SK-N-SH (cell line): ENCODE data around the gene TOR4A. TPM values are rescaled to one million over a fixed set of nuclear protein-coding genes. Genes with fewer than 3 reads are reported as not detected.

Experiments used
- CTCF ChIA-PET: fragments of 300-600, 350-600 bp; formaldehyde crosslinking; extraction: SDS; loops from one replicate; lab custom pipeline; 2021; lab: Yijun Ruan, JAX
- POLR2A ChIA-PET: fragments of 350-600 bp; sonication (Branson Sonifier 250); formaldehyde crosslinking; extraction: SDS; loops from one replicate; lab custom pipeline; 2020; ENCODE audit warnings: antibody characterized with exemption, inconsistent platforms; lab: Yijun Ruan, JAX
- DNase-seq: peaks from one replicate; pipeline ENCODE4 v3.0.0; 2012
- H2AFZ ChIP-seq: fragments of 200-600 bp; sonication (generic); 2 replicates; pipeline ENCODE4 v1.8.1; 2016; ENCODE audit warnings: antibody characterized with exemption, mild to moderate bottlenecking, low read depth
- H3F3A ChIP-seq: fragments of 200-600 bp; sonication (generic); replicated peaks from 2 replicates; pipeline ENCODE3; 2016; ENCODE audit warnings: antibody characterized with exemption, mild to moderate bottlenecking; ENCODE audit not compliant: insufficient read depth
- H3K27ac ChIP-seq, 2 experiments: fragments of 200-500 bp in 1 of 2; fragments of 200-600 bp in 1 of 2; sonication (Bioruptor generic) in 1 of 2; sonication (generic), shearing (Covaris generic) in 1 of 2; 2 replicates each; pipeline versions ENCODE4 v1.5.1 to v1.6.1; 2014 to 2016; ENCODE audit warnings: low read depth in 2 of 2, inconsistent platforms in 1 of 2, low read length in 1 of 2, mild to moderate bottlenecking in 1 of 2, mixed read lengths in 1 of 2
- H3K27me3 ChIP-seq: fragments of 200-600 bp; sonication (generic), shearing (Covaris generic); 2 replicates; pipeline ENCODE4 v1.6.1; 2016; ENCODE audit warnings: mixed run types; ENCODE audit not compliant: insufficient read depth
- H3K36me3 ChIP-seq, 2 experiments: fragments of 200-500 bp in 1 of 2; fragments of 200-600 bp in 1 of 2; sonication (Bioruptor generic) in 1 of 2; sonication (generic) in 1 of 2; replicated peaks in 1 of 2; 2 replicates each; pipeline versions ENCODE3 to v1.5.1; 2014 to 2016; ENCODE audit warnings: low read length in 1 of 2, mild to moderate bottlenecking in 1 of 2; ENCODE audit not compliant: insufficient read depth in 2 of 2, control insufficient read depth in 1 of 2
- H3K4me1 ChIP-seq, 2 experiments: fragments of 200-500 bp in 1 of 2; fragments of 200-600 bp in 1 of 2; sonication (Bioruptor generic) in 1 of 2; sonication (generic), shearing (Covaris generic) in 1 of 2; 2 replicates each; pipeline versions ENCODE4 v1.5.1 to v1.6.1; 2014 to 2016; ENCODE audit warnings: low read depth in 1 of 2, low read length in 1 of 2, mixed run types in 1 of 2; ENCODE audit not compliant: insufficient read depth in 2 of 2, control insufficient read depth in 1 of 2
- H3K4me2 ChIP-seq: fragments of 200-600 bp; sonication (generic), shearing (Covaris generic); 2 replicates; pipeline ENCODE4 v1.6.1; 2017; ENCODE audit warnings: mixed run types
- H3K4me3 ChIP-seq, 2 experiments: fragments of 200-500 bp in 1 of 2; fragments of 200-600 bp in 1 of 2; sonication (Bioruptor generic) in 1 of 2; sonication (generic), shearing (Covaris generic) in 1 of 2; 2 replicates each; pipeline versions ENCODE4 v1.5.1 to v1.8.1; 2014 to 2016; ENCODE audit warnings: low read depth in 2 of 2, inconsistent platforms in 1 of 2, low read length in 1 of 2, mild to moderate bottlenecking in 1 of 2, mixed read lengths in 1 of 2, moderate library complexity in 1 of 2
- H3K79me2 ChIP-seq: fragments of 200-600 bp; sonication (generic); 2 replicates; pipeline ENCODE4 v1.8.1; 2017; ENCODE audit warnings: mild to moderate bottlenecking; ENCODE audit not compliant: insufficient read depth
- H3K9ac ChIP-seq: fragments of 200-600 bp; sonication (generic); 2 replicates; pipeline ENCODE4 v1.6.1; 2017; ENCODE audit warnings: mixed run types
- H3K9me2 ChIP-seq: fragments of 200-600 bp; sonication (generic); 2 replicates; pipeline ENCODE4 v1.6.1; 2017; ENCODE audit warnings: mixed run types
- H3K9me3 ChIP-seq: fragments of 200-600 bp; sonication (generic); 2 replicates; pipeline ENCODE4 v1.6.1; 2017; ENCODE audit warnings: mixed run types, mild to moderate bottlenecking, moderate library complexity
- H4K20me1 ChIP-seq: fragments of 200-600 bp; sonication (generic); 2 replicates; pipeline ENCODE4 v1.6.1; 2017; ENCODE audit warnings: mild to moderate bottlenecking, mixed run types; ENCODE audit not compliant: insufficient read depth
- ELF1 ChIP-seq: IDR thresholded peaks from 2 replicates; pipeline ENCODE4 v1.4.0; 2012
- EP300 ChIP-seq, 2 experiments: IDR thresholded peaks; 2 replicates each; pipeline versions ENCODE4 v1.4.0 to v1.6.1; 2012; ENCODE audit warnings: borderline replicate concordance in 1 of 2, low read depth in 1 of 2, low read length in 1 of 2
- EZH2phosphoT487 ChIP-seq: fragments of 200-600 bp; sonication (generic); IDR thresholded peaks from 2 replicates; pipeline ENCODE4 v1.6.1; 2017; ENCODE audit warnings: low read depth, mixed run types, mild to moderate bottlenecking, antibody characterized with exemption, moderate library complexity, borderline replicate concordance
- FOXM1 ChIP-seq: IDR thresholded peaks from 2 replicates; pipeline ENCODE4 v1.4.0; 2012; ENCODE audit warnings: low read depth, mild to moderate bottlenecking
- JUND ChIP-seq: IDR thresholded peaks from 2 replicates; pipeline ENCODE4 v1.4.0; 2012
- PBX3 ChIP-seq: IDR thresholded peaks from 2 replicates; pipeline ENCODE4; 2012
- POLR2AphosphoS5 ChIP-seq: IDR thresholded peaks from 2 replicates; pipeline ENCODE4 v1.6.1; 2012; ENCODE audit warnings: low read depth, low read length
- RCOR1 ChIP-seq: fragments of 150-350 bp; IDR thresholded peaks from 2 replicates; pipeline ENCODE4 v1.6.1; 2017; ENCODE audit warnings: antibody characterized with exemption, low read length
- REST ChIP-seq: IDR thresholded peaks from 2 replicates; pipeline ENCODE4 v1.6.1; 2012; ENCODE audit warnings: mild to moderate bottlenecking, low read depth, low read length, moderate library complexity
- SIN3A ChIP-seq: IDR thresholded peaks from 2 replicates; pipeline ENCODE4 v1.6.1; 2012; ENCODE audit warnings: low read depth, mild to moderate bottlenecking, low read length, moderate library complexity, borderline replicate concordance
- TCF12 ChIP-seq: IDR thresholded peaks from 2 replicates; pipeline ENCODE4 v1.4.0; 2012
- YY1 ChIP-seq: IDR thresholded peaks from 2 replicates; pipeline ENCODE4 v1.4.0; 2012; ENCODE audit warnings: low read depth, mild to moderate bottlenecking
- WGBS: methylation state at CpG from one replicate; pipeline ENCODE4 v1.1.6; 2017; ENCODE audit warnings: low lambda C conversion rate; 5-methylcytosine and 5-hydroxymethylcytosine counted together
- polyA plus RNA-seq, 3 experiments: library from polyadenylated mRNA; depleted of rRNA; stranded (reverse); fragments of >200 nt; gene quantifications; 2 replicates each; pipeline ENCODE4 v1.2.3, GENCODE V29; 2012
- TF ChIP-seq, protein P1 (sequence below): fragments of 150-350 bp; IDR thresholded peaks from 2 replicates; pipeline ENCODE4 v1.6.1; 2016; ENCODE audit warnings: mild to moderate bottlenecking, low read depth, low read length

The TOR4A gene
- polyA plus RNA-seq, 1 of the 3 experiments (the other 2 are of a cell fraction), result 0.81 TPM

DNA sequence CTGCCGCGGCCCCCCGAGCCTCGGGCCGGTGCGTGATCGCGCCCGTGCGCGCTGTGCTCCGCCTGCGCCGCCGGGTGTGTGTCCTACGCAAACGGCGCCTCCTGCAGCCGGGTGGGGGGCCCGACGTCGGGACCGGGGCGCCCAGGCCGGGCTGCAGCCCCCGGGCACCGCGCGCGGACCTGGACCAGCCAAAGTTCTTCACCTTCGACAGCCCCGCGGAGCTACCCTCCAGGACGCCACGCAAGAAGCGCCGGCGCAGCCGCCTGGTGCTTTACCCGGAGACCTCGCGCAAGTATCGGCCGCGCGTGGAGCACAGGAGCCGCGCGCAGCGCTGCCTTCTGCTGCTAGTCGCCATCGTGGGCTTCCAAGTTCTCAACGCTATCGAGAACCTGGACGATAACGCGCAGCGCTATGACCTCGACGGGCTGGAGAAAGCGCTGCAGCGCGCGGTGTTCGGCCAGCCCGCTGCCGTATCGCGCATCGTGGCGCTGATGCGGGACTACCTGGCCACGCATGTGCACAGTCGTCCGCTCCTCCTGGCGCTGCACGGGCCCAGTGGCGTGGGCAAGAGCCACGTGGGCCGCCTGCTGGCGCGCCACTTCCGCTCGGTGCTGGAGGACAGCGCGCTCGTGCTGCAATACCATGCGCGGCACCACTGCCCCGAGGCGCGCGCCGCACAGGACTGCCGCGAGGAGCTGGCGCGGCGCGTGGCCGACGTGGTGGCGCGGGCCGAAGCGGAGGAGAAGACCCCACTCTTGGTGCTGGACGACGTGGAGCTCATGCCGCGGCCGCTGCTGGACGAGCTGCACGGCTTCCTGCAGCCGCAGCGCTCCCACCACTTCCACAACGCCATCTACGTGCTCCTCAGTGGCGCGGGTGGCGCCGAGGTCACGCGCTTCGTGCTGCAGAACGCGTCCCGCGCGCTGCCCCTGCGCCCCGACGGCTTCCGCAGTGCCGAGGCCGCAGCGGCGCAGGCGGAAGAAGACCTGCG is 1.5 kb downstream of the TOR4A start (continued):
- TF ChIP-seq REST (no peak), RCOR1 (no peak)

DNA sequence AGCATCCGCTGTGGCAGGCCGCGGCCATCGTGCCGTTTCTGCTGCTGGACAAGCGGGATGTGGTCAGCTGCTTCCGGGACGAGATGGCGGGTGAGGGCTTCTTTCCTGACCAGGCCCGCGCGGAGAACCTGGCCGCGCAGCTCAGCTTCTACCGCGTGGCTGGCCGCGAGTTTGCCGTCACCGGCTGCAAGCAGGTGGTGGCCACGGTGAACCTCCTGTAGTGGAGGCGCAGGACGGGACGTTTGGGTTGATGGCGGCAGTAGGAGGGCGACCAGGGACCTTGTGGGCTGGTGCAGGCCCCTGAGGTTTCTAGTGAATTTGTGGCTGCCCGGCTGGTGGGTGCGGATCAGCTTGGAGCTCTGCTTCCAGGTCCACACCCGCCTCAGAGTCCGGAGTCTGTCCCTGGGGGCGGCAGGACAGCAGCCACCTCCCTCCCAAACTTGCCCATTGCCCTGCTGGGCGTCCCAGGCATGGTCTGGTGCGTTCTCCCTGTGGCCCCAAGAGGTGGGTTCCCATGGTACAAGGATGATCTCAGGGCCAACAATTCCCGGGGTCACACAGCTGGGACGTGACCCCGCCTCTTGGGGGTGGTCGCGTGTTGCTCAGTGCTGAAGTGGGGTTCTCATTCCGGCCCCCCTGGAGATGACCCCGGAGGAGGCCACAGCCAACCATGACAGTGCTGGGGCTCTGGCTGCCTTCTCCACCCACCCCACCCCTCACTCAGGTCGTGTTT is 2.4 kb downstream of the TOR4A start:
- POLR2A ChIA-PET, result no interaction called here
- H3K27ac ChIP-seq, result no peak overlapping the region
- no peaks in the 10 kb centered on the region for H3K27me3 ChIP-seq
- H3K4me2 ChIP-seq, result no peak overlapping the region
- H2AFZ ChIP-seq, result no peak overlapping the region
- H3K4me1 ChIP-seq, result peaks cover 0 to 8% of the 10 kb centered on the region in 2 experiments; a peak in 2 of 4 replicates
- H3K9me3 ChIP-seq, result no peaks in the 10 kb centered on the region
- no peak for TF ChIP-seq EZH2phosphoT487
- no peak for TF ChIP-seq SIN3A
- TF ChIP-seq FOXM1, result no peak
- no peak for TF ChIP-seq EP300 (IDR thresholded peaks at IDR 0.05; ENCODE audit: borderline replicate concordance in 1 of 2, low read depth in 1 of 2, low read length in 1 of 2)
- TF ChIP-seq POLR2AphosphoS5, result no peak
- no peak for TF ChIP-seq TCF12
- no peak for TF ChIP-seq YY1
- no peak for TF ChIP-seq RCOR1
- TF ChIP-seq, protein P1, sequence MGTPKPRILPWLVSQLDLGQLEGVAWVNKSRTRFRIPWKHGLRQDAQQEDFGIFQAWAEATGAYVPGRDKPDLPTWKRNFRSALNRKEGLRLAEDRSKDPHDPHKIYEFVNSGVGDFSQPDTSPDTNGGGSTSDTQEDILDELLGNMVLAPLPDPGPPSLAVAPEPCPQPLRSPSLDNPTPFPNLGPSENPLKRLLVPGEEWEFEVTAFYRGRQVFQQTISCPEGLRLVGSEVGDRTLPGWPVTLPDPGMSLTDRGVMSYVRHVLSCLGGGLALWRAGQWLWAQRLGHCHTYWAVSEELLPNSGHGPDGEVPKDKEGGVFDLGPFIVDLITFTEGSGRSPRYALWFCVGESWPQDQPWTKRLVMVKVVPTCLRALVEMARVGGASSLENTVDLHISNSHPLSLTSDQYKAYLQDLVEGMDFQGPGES, result no peak
- TF ChIP-seq PBX3, result no peak
- TF ChIP-seq JUND, result no peak
- TF ChIP-seq ELF1, result no peak
- no peak overlapping the region for H3K9ac ChIP-seq
- no peaks in the 10 kb centered on the region for H4K20me1 ChIP-seq
- H3K9me2 ChIP-seq, result no peaks in the 10 kb centered on the region
- peaks cover 10% of the 10 kb centered on the region for H3F3A ChIP-seq
- CTCF ChIA-PET, result interaction anchor here (0.8 to 1.4 kb wide), 4 partner anchors 12 to 143 kb away, joined by 3 to 6 read pairs (median 3); partner anchors contain the start of genes EXD3 and NOXA1
- no peaks in the 10 kb centered on the region for H3K79me2 ChIP-seq
- 96% methylated on average over 32 of the region's 41 CpGs for whole genome bisulfite sequencing
- H3K36me3 ChIP-seq, result no peaks in the 10 kb centered on the region
- H3K4me3 ChIP-seq, result no peak overlapping the region
- no peak for DNase-seq
